Measurements from ENCODE around the gene EEF2KMT.

Gene EEF2KMT

DNA sequence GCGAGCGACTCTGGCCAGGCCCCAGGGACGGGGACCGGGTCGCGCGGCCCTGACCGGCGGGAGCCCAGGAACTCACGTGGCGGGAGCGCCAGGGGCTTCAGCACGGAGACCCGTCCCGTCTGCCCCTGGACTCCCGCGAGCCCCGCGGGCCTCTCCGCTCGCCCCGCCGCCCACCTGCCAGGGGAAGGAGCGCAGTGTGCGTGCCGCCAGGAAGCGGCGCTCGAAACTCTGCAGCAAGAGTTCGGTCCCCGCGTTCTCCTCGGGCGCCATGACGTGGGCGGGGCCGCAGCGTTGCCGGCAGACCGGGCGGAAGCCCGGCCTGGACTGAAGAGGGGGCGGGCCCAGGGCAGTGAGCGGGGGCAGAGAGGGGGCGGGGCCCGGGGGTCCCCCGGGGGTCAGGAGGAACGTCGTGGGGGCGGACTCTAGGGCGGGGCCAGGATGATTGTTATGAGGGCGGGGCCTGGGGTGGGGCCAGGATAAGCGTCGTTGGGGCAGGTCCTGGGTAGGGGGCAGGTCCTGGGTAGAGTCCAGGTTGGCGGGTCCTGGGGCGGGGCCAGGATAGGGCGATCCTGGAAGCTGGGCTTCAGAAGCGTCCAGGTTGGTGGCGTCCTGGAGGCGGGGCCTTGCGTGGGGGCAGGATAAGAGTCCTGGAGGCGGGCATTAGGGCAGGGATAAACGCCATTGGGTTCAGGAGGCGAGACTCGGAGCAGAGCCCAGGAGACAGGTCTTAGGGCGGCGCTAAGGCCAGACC, at the start of gene EEF2KMT:
TSS of gene EEF2KMT (minus strand) at position 326 of the 751 bp plus-strand sequence. CDS start at position 270, 56 bp downstream.
- TF ChIP-seq, protein P1, sequence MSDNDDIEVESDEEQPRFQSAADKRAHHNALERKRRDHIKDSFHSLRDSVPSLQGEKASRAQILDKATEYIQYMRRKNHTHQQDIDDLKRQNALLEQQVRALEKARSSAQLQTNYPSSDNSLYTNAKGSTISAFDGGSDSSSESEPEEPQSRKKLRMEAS (IDR thresholded peaks at IDR 0.05), result peak; percentile 48; the same call in 1 of the 2 replicates
- TF ChIP-seq TAF1 (IDR thresholded peaks at IDR 0.05; ENCODE audit: low read depth) (peak; percentile 62), YY1 (IDR thresholded peaks at IDR 0.05; ENCODE audit: low read depth) (peak; percentile 84), EGR1 (IDR thresholded peaks at IDR 0.05) (peak; percentile 49; the same call in 1 of the 2 replicates)

DNA sequence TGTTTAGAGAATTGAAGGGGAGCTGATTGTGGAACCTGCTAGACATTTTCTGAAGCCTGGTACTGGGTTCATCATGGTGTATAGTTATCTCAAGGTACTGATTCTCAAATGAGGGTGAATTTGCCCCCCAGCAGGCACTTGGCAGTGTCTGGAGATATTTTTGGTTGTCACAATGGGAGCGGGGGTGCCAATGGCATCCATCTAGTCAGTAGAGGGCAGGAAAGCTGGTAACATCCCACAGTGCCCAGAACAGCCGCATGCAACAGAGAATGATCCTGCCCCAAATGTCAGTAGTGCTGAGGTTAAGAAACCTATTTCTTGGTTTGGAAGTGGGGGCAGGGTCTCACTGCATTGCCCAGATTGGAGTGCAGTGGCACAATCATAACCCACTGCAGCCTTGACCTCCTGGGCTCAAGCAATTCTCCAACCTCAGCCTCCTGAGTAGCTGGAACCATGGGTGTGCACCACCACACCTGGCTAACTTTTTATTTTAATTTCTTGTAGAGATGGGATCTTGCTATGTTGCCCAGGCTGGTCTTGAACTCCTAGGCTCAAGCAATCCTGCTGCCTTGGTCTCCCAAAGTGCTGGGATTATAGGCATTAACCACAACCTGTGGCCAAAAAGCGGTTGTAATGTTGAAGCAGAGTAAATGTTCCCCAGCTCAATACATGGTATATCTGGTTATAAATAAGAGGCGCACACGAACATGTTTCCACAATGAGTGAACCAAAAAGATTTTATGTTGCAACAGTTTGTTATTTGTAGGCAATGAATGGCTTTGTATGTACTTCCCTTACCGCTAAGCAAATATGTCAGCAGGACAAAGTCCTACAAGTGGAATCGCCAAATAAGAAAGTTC, 46.4 kb upstream of the EEF2KMT start:
- TF ChIP-seq NFIC (IDR thresholded peaks at IDR 0.05) (no peak), USF1 (IDR thresholded peaks at IDR 0.05) (no peak), FOXM1 (IDR thresholded peaks at IDR 0.05; ENCODE audit: borderline replicate concordance, low read depth) (no peak), ZBTB7A (IDR thresholded peaks at IDR 0.05; ENCODE audit: low read depth) (no peak), RAD21 (IDR thresholded peaks at IDR 0.05; ENCODE audit: low read depth) (no peak), TCF12 (IDR thresholded peaks at IDR 0.05; ENCODE audit: low read depth) (no peak), EP300 (IDR thresholded peaks at IDR 0.05; ENCODE audit: borderline replicate concordance) (no peak), CREB1 (IDR thresholded peaks at IDR 0.05; ENCODE audit: low read depth) (no peak), TEAD4 (IDR thresholded peaks at IDR 0.05) (no peak)
- TF ChIP-seq, protein P2, sequence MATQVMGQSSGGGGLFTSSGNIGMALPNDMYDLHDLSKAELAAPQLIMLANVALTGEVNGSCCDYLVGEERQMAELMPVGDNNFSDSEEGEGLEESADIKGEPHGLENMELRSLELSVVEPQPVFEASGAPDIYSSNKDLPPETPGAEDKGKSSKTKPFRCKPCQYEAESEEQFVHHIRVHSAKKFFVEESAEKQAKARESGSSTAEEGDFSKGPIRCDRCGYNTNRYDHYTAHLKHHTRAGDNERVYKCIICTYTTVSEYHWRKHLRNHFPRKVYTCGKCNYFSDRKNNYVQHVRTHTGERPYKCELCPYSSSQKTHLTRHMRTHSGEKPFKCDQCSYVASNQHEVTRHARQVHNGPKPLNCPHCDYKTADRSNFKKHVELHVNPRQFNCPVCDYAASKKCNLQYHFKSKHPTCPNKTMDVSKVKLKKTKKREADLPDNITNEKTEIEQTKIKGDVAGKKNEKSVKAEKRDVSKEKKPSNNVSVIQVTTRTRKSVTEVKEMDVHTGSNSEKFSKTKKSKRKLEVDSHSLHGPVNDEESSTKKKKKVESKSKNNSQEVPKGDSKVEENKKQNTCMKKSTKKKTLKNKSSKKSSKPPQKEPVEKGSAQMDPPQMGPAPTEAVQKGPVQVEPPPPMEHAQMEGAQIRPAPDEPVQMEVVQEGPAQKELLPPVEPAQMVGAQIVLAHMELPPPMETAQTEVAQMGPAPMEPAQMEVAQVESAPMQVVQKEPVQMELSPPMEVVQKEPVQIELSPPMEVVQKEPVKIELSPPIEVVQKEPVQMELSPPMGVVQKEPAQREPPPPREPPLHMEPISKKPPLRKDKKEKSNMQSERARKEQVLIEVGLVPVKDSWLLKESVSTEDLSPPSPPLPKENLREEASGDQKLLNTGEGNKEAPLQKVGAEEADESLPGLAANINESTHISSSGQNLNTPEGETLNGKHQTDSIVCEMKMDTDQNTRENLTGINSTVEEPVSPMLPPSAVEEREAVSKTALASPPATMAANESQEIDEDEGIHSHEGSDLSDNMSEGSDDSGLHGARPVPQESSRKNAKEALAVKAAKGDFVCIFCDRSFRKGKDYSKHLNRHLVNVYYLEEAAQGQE (IDR thresholded peaks at IDR 0.05; ENCODE audit: low read depth), result no peak
- TF ChIP-seq, protein P1 (IDR thresholded peaks at IDR 0.05), result no peak

- 0 out of 2 replicates have a peak, but pooled peaks have one; percentile 21 for TF ChIP-seq NFIC (IDR thresholded peaks at IDR 0.05)
Measured at GRCh38 chr16:5140151-5140550, 42.6 kb upstream of the EEF2KMT start.

DNA sequence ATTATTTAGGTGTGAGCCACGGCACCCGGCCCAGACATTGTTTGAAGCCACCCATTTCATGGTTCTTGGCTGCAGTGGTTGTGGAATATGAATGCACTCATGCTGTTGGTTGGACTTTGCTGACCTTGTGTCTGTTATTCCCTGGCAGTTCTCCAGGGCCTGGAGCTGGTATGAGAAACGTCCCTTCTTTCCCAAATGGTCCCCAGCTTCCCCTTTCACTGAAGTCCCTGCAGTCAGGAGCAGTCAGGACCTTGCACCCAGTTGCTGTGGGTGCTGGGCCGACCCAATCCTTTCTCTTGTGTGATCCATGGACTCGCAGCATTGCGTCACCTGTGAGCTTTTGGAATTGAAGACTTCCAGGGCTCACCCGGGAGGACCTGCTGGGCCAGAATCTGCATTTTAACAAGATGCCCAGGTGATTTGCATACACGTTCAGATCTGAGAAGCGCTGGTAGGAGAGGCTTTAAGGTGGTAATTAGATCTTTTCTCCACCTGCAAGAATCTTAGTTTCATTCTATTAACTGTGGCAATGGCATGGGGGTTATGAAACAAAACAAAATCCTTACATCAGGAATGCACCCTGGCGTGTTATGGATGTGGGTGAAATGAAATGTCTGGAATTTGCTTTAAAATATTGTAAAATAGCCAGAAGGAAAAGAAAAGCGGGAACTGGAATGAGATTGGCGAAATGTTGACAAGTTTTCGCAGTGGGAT, 37.3 kb upstream of the EEF2KMT start:
- TF ChIP-seq CEBPB (IDR thresholded peaks at IDR 0.05) (peak; percentile 46; the same call in 1 of the 2 replicates), NFIC (IDR thresholded peaks at IDR 0.05) (peak; percentile 89), EP300 (IDR thresholded peaks at IDR 0.05; ENCODE audit: borderline replicate concordance) (peak; percentile 84), TCF12 (IDR thresholded peaks at IDR 0.05; ENCODE audit: low read depth) (peak; percentile 86)

DNA sequence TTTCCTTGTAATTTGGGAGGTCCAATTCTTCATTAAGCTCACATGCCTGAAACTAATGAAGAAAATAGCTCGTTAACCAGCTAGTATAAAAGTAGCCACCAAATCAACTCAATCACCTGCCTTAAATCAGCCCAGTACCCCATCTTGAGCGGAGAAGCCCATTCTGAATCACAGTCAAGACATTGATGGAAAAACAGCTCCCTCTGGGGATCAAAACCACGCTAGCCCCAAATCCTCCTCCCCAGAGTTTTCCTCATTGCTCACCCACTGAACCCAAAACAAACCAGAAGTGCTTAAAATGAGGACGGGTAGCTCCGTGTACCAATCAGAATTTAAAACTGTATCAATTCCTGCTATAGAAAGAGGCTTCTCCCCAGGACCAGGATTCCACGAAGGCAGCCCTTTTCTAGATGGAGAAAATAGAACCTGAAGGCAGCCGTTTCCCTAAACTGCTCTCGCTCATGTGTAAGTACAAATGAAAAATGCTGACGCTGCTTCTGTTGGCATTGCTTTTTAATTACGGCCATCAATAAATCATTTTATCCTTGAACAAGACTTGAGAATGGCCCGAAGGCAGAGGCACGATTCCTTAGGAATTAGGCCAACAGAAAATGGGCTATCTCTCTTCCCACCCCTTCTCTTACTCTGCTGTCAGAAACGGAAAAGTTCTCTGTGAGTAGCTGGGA, 35.5 kb upstream of the EEF2KMT start:
- TF ChIP-seq RAD21 (IDR thresholded peaks at IDR 0.05; ENCODE audit: low read depth), result peak; percentile 28

- TF ChIP-seq NFIC (IDR thresholded peaks at IDR 0.05), result peak; percentile 77
Measured at GRCh38 chr16:5117300-5118087, 19.9 kb upstream of the EEF2KMT start.

- TF ChIP-seq FOXM1 (IDR thresholded peaks at IDR 0.05; ENCODE audit: borderline replicate concordance, low read depth), result no peak
Measured at GRCh38 chr16:5108505-5109158, 11.0 kb upstream of the EEF2KMT start.

Measured in Ishikawa (cell line).